Kidney (tissue), 14 donors: ENCODE results near the gene CD99L2. TPM values are rescaled to one million over a fixed set of nuclear protein-coding genes. Genes with fewer than 3 reads are reported as not detected.

Experiments used
- DNase-seq, 5 donors: peaks; one replicate each; pipeline ENCODE4 v3.0.0-alpha.2; 2013 to 2020
- FAIRE-seq: peaks from 2 replicates; lab custom pipeline; 2012; peaks lifted over from hg19 to GRCh38; lab: Jason Lieb, UNC
- H3K27ac ChIP-seq, 2 donors: one replicate each; pipeline ENCODE4 v1.7.0; 2013; ENCODE audit warnings: low read depth in 2 of 2, low read length in 2 of 2, inconsistent platforms in 1 of 2
- H3K27me3 ChIP-seq: one replicate; pipeline ENCODE4 v1.7.1; 2013; ENCODE audit warnings: low read length, inconsistent platforms; ENCODE audit not compliant: control insufficient read depth, insufficient read depth
- H3K36me3 ChIP-seq, 3 donors: one replicate each; pipeline versions ENCODE4 v1.7.0 to v1.7.1; 2013; ENCODE audit warnings: low read length in 3 of 3, control low read depth in 1 of 3, inconsistent platforms in 1 of 3; ENCODE audit not compliant: insufficient read depth in 3 of 3, control insufficient read depth in 2 of 3
- H3K4me1 ChIP-seq, 3 donors: one replicate each; pipeline versions ENCODE4 v1.7.0 to v1.7.1; 2013; ENCODE audit warnings: low read length in 3 of 3, inconsistent platforms in 1 of 3, low read depth in 1 of 3; ENCODE audit not compliant: control insufficient read depth in 2 of 3, insufficient read depth in 2 of 3
- H3K4me3 ChIP-seq, 3 donors: one replicate each; pipeline versions ENCODE4 v1.7.0 to v1.8.1; 2013; ENCODE audit warnings: low read length in 3 of 3, control low read depth in 1 of 3, inconsistent platforms in 1 of 3
- H3K9ac ChIP-seq, 3 donors: one replicate each; pipeline versions ENCODE4 v1.7.0 to v1.7.1; 2013; ENCODE audit warnings: low read length in 3 of 3, control low read depth in 1 of 3, inconsistent platforms in 1 of 3
- H3K9me3 ChIP-seq, 3 donors: one replicate each; pipeline versions ENCODE4 v1.7.0 to v1.7.1; 2013; ENCODE audit warnings: low read length in 3 of 3, control low read depth in 1 of 3, inconsistent platforms in 1 of 3; ENCODE audit not compliant: control insufficient read depth in 2 of 3, insufficient read depth in 1 of 3
- intact Hi-C: fragments of 100-400 bp; cut with DNase I; formaldehyde crosslinking; loops from one replicate; pipeline ENCODE4 v1.11.1; 2022
- polyA plus RNA-seq: library from polyadenylated mRNA; stranded (reverse); fragments of 350-450 nt; fragmentation: Illumina TruSeq; extraction: RNeasy Lipid Tissue Mini Kit (QIAGEN cat#74804); gene quantifications from one replicate; pipeline ENCODE4 v1.2.3, GENCODE V29; 2014; ENCODE audit warnings: low read depth, low replicate concordance; ENCODE audit not compliant: insufficient read depth
- total RNA-seq: library from RNA; stranded (reverse); fragmentation: NEBNext Ultra II Directional; extraction: Animal tissue kit (Norgen Biotek cat#: 25700); gene quantifications from one replicate; pipeline ENCODE4 v1.2.1, GENCODE V29; 2021
- TF ChIP-seq, protein P1 (sequence below): IDR thresholded peaks from 3 replicates; pipeline ENCODE4 v1.5.1; 2012; ENCODE audit warnings: mild to moderate bottlenecking, moderate library complexity, borderline replicate concordance; ENCODE audit not compliant: insufficient read depth; ENCODE audit errors: extremely low read depth
- donor health status: control.
- donor health status: control.
- donor health status: control.
- donor health status: control.
- donor health status: control.
- donor health status: DM: yes; HTN: yes; CAD: no.
- donor health status: Normal renal cell carcinoma (clear cell type).

Gene CD99L2
- total and polyA plus RNA-seq, 2 donors from 2014 or later: 30.9 to 38.0 TPM

- TF ChIP-seq, protein P1, sequence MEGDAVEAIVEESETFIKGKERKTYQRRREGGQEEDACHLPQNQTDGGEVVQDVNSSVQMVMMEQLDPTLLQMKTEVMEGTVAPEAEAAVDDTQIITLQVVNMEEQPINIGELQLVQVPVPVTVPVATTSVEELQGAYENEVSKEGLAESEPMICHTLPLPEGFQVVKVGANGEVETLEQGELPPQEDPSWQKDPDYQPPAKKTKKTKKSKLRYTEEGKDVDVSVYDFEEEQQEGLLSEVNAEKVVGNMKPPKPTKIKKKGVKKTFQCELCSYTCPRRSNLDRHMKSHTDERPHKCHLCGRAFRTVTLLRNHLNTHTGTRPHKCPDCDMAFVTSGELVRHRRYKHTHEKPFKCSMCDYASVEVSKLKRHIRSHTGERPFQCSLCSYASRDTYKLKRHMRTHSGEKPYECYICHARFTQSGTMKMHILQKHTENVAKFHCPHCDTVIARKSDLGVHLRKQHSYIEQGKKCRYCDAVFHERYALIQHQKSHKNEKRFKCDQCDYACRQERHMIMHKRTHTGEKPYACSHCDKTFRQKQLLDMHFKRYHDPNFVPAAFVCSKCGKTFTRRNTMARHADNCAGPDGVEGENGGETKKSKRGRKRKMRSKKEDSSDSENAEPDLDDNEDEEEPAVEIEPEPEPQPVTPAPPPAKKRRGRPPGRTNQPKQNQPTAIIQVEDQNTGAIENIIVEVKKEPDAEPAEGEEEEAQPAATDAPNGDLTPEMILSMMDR: no peak
- FAIRE-seq: no peak
- H3K27me3 ChIP-seq: no peaks in the 10 kb centered on the region
Measured at GRCh38 chrX:150856785-150857184, 41.7 kb downstream of the CD99L2 start.

GRCh38 chrX:150856101-150856500 is 42.4 kb downstream of the CD99L2 start:
- H3K27ac ChIP-seq: no peak overlapping the region
- no peak for DNase-seq
- FAIRE-seq: no peak
- TF ChIP-seq, protein P1: no peak
- no peaks in the 10 kb centered on the region for H3K27me3 ChIP-seq
- no peak overlapping the region for H3K4me3 ChIP-seq
- H3K9ac ChIP-seq: no peak overlapping the region
- intact Hi-C loops: no loop called here
- H3K36me3 ChIP-seq: no peaks in the 10 kb centered on the region
- no peaks in the 10 kb centered on the region for H3K9me3 ChIP-seq
- H3K4me1 ChIP-seq: no peaks in the 10 kb centered on the region

More at GRCh38 chrX:150856785-150857184, 41.7 kb downstream of the CD99L2 start:
- DNase-seq: no peak
- no peaks in the 10 kb centered on the region for H3K9me3 ChIP-seq
- H3K9ac ChIP-seq: no peak overlapping the region
- intact Hi-C loops: no loop called here
- no peak overlapping the region for H3K4me3 ChIP-seq
- H3K36me3 ChIP-seq: no peaks in the 10 kb centered on the region
- H3K4me1 ChIP-seq: no peaks in the 10 kb centered on the region
- no peak overlapping the region for H3K27ac ChIP-seq

DNA sequence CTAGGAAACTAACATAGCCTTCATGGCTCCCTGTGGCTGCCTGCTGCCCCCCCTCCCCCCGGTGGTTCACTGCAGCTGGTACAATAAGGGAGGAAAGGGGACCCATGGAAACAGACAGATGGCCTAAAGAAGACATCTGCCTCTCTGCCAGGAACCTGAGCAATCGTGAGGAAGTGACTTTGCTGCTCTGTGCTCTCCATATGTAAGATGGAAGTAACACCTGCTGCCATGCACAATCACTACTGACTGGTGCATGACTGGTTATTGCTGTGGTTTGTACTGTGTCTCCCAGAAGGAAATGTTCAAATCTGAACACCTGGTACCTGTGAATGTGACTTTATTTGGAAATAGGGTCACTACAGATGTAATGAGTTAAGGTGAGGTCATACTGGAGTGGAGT is 43.6 kb downstream of the CD99L2 start:
- Histone ChIP-seq H3K27ac (no peak overlapping the region), H3K27me3 (no peaks in the 10 kb centered on the region), H3K4me1 (no peaks in the 10 kb centered on the region), H3K9me3 (no peaks in the 10 kb centered on the region), H3K4me3 (no peak overlapping the region), H3K36me3 (no peaks in the 10 kb centered on the region), H3K9ac (no peak overlapping the region)
- DNase-seq (no peak), FAIRE-seq (no peak)
- intact Hi-C loops: no loop called here
- TF ChIP-seq, protein P1: no peak
